ENCODE measurements around the gene HSPBP1. TPM values are rescaled to one million over a fixed set of nuclear protein-coding genes. Genes with fewer than 3 reads are reported as not detected.

HSPBP1 gene
- total RNA-seq, 1 experiment from 2014 or later, result 83.4 TPM

GRCh38 chr19:55278391-55279135, 1.3 kb downstream of the HSPBP1 start:
- peak overlapping the region; percentile 74 for H3K4me3 ChIP-seq (ENCODE audit: low read depth, low read length, poor library complexity, severe bottlenecking)
- CTCF ChIA-PET, result no interaction called here
- H3K27me3 ChIP-seq (replicated peaks; ENCODE audit: insufficient read depth, low read depth, low read length, poor library complexity), result no peaks in the 10 kb centered on the region
- DNase-seq (ENCODE audit: low spot score), result no peak
- POLR2A ChIA-PET (ENCODE audit: low non-redundant PET), result interaction anchor here (1.1 kb wide), 1 partner anchor 62 kb away, joined by 3 read pairs; no protein-coding TSS in a partner anchor
- BruUV-seq (replicated peaks), result TSS peak; percentile 58
- no peak overlapping the region for H3K27ac ChIP-seq (ENCODE audit: low read depth, low read length, poor library complexity, severe bottlenecking)
- intact Hi-C loops (cut with micrococcal nuclease; ENCODE audit: unreplicated experiment), result no loop called here
- H3K4me1 ChIP-seq (ENCODE audit: insufficient read depth, low read length, poor library complexity, severe bottlenecking), result peaks cover 12% of the 10 kb centered on the region
- peaks cover 6% of the 10 kb centered on the region for H3K36me3 ChIP-seq (ENCODE audit: insufficient read depth, low read length, poor library complexity, severe bottlenecking)
- TF ChIP-seq EZH2 (IDR thresholded peaks at IDR 0.05; ENCODE audit: borderline replicate concordance, low read depth, low read length, poor library complexity, severe bottlenecking) (no peak), CTCF (conservative IDR thresholded peaks at IDR 0.05; ENCODE audit: low read depth, low read length) (no peak)
- H3K9me3 ChIP-seq (ENCODE audit: low read depth, low read length, poor library complexity, severe bottlenecking), result no peaks in the 10 kb centered on the region

- Histone ChIP-seq H3K4me3 (ENCODE audit: low read depth, low read length, poor library complexity, severe bottlenecking) (no peak overlapping the region), H3K36me3 (ENCODE audit: insufficient read depth, low read length, poor library complexity, severe bottlenecking) (peaks cover 9% of the 10 kb centered on the region), H3K9me3 (ENCODE audit: low read depth, low read length, poor library complexity, severe bottlenecking) (no peaks in the 10 kb centered on the region), H3K4me1 (ENCODE audit: insufficient read depth, low read length, poor library complexity, severe bottlenecking) (peaks cover 12% of the 10 kb centered on the region), H3K27ac (ENCODE audit: low read depth, low read length, poor library complexity, severe bottlenecking) (no peak overlapping the region), H3K27me3 (replicated peaks; ENCODE audit: insufficient read depth, low read depth, low read length, poor library complexity) (no peaks in the 10 kb centered on the region)
- intact Hi-C loops (cut with micrococcal nuclease; ENCODE audit: unreplicated experiment), result no loop called here
- ChIA-PET POLR2A (ENCODE audit: low non-redundant PET) (interaction anchor here (1.1 kb wide), 1 partner anchor 61 kb away, joined by 3 read pairs; no protein-coding TSS in a partner anchor), CTCF (no interaction called here)
- BruUV-seq (replicated peaks), result no TSS peak
- DNase-seq (ENCODE audit: low spot score), result no peak
- TF ChIP-seq CTCF (conservative IDR thresholded peaks at IDR 0.05; ENCODE audit: low read depth, low read length) (no peak), EZH2 (IDR thresholded peaks at IDR 0.05; ENCODE audit: borderline replicate concordance, low read depth, low read length, poor library complexity, severe bottlenecking) (no peak)
Observed at GRCh38 chr19:55277494-55277893, 2.4 kb downstream of the HSPBP1 start.

GRCh38 chr19:55276720-55277430, 3.0 kb downstream of the HSPBP1 start:
- Histone ChIP-seq H3K27me3 (replicated peaks; ENCODE audit: insufficient read depth, low read depth, low read length, poor library complexity) (no peaks in the 10 kb centered on the region), H3K36me3 (ENCODE audit: insufficient read depth, low read length, poor library complexity, severe bottlenecking) (peaks cover 9% of the 10 kb centered on the region), H3K4me3 (ENCODE audit: low read depth, low read length, poor library complexity, severe bottlenecking) (no peak overlapping the region), H3K9me3 (ENCODE audit: low read depth, low read length, poor library complexity, severe bottlenecking) (no peaks in the 10 kb centered on the region), H3K27ac (ENCODE audit: low read depth, low read length, poor library complexity, severe bottlenecking) (no peak overlapping the region), H3K4me1 (ENCODE audit: insufficient read depth, low read length, poor library complexity, severe bottlenecking) (peaks cover 12% of the 10 kb centered on the region)
- DNase-seq (ENCODE audit: low spot score), result no peak
- intact Hi-C loops (cut with micrococcal nuclease; ENCODE audit: unreplicated experiment), result no loop called here
- no TSS peak for BruUV-seq (replicated peaks)
- no peak for TF ChIP-seq EZH2 (IDR thresholded peaks at IDR 0.05; ENCODE audit: borderline replicate concordance, low read depth, low read length, poor library complexity, severe bottlenecking)
- ChIA-PET CTCF (no interaction called here), POLR2A (ENCODE audit: low non-redundant PET) (no interaction called here)

Data from A673 (cell line).